Measurements from ENCODE around the gene BIRC7.

Gene BIRC7

GRCh38 chr20:63268671-63269439 lies 33.1 kb downstream of the BIRC7 start:
- DNase-seq, result no peak

GRCh38 chr20:63269724-63270123 lies 34.0 kb downstream of the BIRC7 start:
- DNase-seq, result no peak

GRCh38 chr20:63270606-63271325 lies 35.1 kb downstream of the BIRC7 start:
- no peak for DNase-seq

GRCh38 chr20:63272105-63273058 lies 36.7 kb downstream of the BIRC7 start, which contains the start of gene ARFGAP1:
Gene ARFGAP1 (plus strand): TSS chr20:63272813. CDS start chr20:63275581, 2,768 bp downstream.
- DNase-seq, result peak; percentile 90

GRCh38 chr20:63273059-63273579 lies 37.4 kb downstream of the BIRC7 start:
- no peak for DNase-seq

GRCh38 chr20:63273635-63274380 lies 38.1 kb downstream of the BIRC7 start:
- DNase-seq, result no peak

GRCh38 chr20:63274381-63275228 lies 38.9 kb downstream of the BIRC7 start:
- no peak for DNase-seq

GRCh38 chr20:63275825-63276224 lies 40.1 kb downstream of the BIRC7 start:
- no peak for DNase-seq

GRCh38 chr20:63276956-63277355 lies 41.3 kb downstream of the BIRC7 start:
- no peak for DNase-seq

GRCh38 chr20:63277466-63278272 lies 42.0 kb downstream of the BIRC7 start:
- DNase-seq, result no peak

- no peak for DNase-seq
Measured at GRCh38 chr20:63278661-63279060, 43.0 kb downstream of the BIRC7 start.

GRCh38 chr20:63279931-63280330 lies 44.2 kb downstream of the BIRC7 start:
- no peak for DNase-seq

GRCh38 chr20:63280371-63280770 lies 44.7 kb downstream of the BIRC7 start:
- DNase-seq, result no peak

GRCh38 chr20:63280929-63281545 lies 45.3 kb downstream of the BIRC7 start:
- no peak for DNase-seq

GRCh38 chr20:63281742-63282665 lies 46.3 kb downstream of the BIRC7 start:
- DNase-seq, result no peak

- DNase-seq, result no peak
Measured at GRCh38 chr20:63282946-63283345, 47.2 kb downstream of the BIRC7 start.

GRCh38 chr20:63283397-63284082 lies 47.8 kb downstream of the BIRC7 start:
- no peak for DNase-seq

- no peak for DNase-seq
Measured at GRCh38 chr20:63284083-63284440, 48.4 kb downstream of the BIRC7 start.
